Fibroblast of mammary gland (primary cell): ENCODE data around the gene ABLIM3.
A peak's percentile ranks its signal among the peaks of the same experiment; 100 is the strongest.

Experiments used
- DNase-seq: peaks from one replicate; pipeline ENCODE4 v3.0.0-alpha.2; 2010; ENCODE audit warnings: low read depth
- H3K4me3 ChIP-seq: 2 replicates; pipeline ENCODE4 v1.5.1; 2011; ENCODE audit warnings: low read depth, mild to moderate bottlenecking, low read length, moderate library complexity; ENCODE audit not compliant: control insufficient read depth
- CTCF ChIP-seq: conservative IDR thresholded peaks from 2 replicates; pipeline ENCODE4 v1.5.1; 2011; ENCODE audit warnings: low read depth, low read length, inconsistent platforms; ENCODE audit not compliant: control insufficient read depth, insufficient read depth

Gene ABLIM3

DNA sequence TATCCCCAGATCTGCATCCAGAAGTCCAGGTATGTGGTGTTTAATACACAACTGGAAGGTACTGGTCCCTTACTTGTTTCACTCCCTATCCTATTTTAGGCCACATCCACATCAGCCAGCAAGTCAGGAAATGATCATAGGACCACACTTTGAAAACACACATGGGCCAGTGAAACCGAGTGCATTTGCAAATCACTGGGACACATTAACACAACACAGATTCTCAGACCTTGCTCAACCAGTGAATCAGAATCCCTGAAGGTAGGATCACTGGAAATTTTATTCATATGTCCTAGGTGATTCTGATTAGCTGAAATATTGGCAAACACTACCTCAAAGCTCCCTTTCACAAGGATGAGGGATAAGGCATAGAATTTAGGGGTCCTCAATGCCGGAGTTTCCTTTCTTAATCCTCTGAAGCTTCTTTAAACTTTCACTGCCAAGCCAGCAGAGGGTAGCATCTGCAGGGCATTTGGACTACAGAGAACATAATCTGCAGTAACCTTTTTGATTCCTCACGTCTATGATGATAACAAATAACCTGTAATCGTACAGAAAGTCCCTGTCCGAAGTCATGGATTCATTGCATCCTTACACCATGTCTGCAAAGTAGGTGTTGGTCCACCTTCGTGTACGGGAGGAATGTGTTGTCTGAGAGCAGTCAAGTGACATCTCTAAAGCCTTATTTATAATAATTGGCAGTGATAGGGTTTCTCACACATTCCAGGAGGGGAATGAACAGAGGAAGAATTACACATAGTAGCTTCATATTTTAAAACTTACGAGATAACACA, 11.0 kb upstream of the ABLIM3 start:
- H3K4me3 ChIP-seq: no peak overlapping the region
- peak; percentile 67 for TF ChIP-seq CTCF
- peak; percentile 58 for DNase-seq

DNA sequence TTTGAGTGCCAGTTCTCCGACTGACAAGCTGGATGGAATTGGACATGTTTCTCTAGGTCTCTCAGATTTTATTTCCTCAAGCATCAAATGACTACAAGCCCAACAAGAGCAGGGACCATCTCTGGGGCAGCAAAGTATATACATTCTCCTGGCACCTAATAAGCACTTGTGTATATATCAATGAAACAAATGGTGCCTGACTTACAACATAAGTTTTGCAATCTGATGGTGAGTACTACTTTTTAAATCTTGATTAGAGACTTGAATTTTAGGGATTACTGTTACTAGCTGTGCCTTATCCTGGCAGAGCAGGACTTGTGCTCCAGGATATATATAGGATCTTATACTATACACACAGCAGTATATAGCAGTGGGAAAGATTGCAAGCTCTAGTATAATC, 8.8 kb upstream of the ABLIM3 start:
- DNase-seq: no peak
- TF ChIP-seq CTCF: no peak
- no peak overlapping the region for H3K4me3 ChIP-seq

- no peak overlapping the region for H3K4me3 ChIP-seq
- peak; percentile 97 for DNase-seq
Observed at GRCh38 chr5:149133795-149134777, 7.2 kb upstream of the ABLIM3 start.

DNA sequence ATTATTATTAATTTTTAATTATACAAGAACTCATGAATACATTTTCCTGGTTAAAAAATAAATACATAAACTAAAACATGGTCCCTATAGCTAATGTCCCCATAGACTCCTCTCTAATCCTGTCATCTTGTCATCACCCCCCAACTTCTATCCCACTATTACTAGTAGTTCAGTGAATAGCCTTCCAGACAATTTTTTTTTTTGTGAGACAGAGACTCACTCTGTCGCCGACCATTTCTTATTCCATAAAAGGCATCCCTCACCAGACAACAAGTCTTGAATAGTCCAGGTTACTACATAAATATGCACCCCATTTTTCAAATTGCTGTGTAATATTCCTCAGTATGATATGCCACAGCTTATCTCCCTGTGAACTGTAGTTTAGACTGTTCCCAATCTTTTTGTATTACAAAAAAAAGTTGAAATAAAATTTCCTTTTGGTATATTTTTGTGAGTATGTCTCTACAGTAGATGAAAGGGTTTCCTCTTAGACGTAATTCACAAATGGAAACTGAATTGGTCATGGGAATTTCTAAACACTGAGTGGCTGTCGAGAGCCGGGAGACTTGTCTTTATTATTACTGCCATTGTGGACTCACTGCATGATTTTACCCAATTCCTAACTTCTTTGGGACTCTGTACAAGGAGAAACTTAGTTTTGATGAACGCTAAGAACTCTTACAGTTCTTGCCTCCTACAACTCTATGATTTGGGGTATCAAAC, 6.4 kb upstream of the ABLIM3 start:
- no peak for TF ChIP-seq CTCF
- DNase-seq: no peak
- no peak overlapping the region for H3K4me3 ChIP-seq

More at GRCh38 chr5:149133795-149134777, 7.2 kb upstream of the ABLIM3 start:
- no peak for TF ChIP-seq CTCF

GRCh38 chr5:149135536-149136201, 5.6 kb upstream of the ABLIM3 start:
- no peak overlapping the region for H3K4me3 ChIP-seq
- peak; percentile 95 for DNase-seq
- TF ChIP-seq CTCF: no peak
